GM19455 (cell line): Measurements from ENCODE around the gene LRMDA.

Experiments used
- ATAC-seq: cut with Tn5 transposase; IDR thresholded peaks from one replicate; pipeline ENCODE4 v1.9.1; 2021; ENCODE audit not compliant: unreplicated experiment

Gene LRMDA

GRCh38 chr10:76334255-76334654 is 902.8 kb downstream of the LRMDA start:
- ATAC-seq: no peak

- no peak for ATAC-seq
These were observed 905.0 kb downstream of the LRMDA start for GRCh38 chr10:76336213-76336963.

GRCh38 chr10:76337641-76338040 is 906.2 kb downstream of the LRMDA start:
- no peak for ATAC-seq

GRCh38 chr10:76338187-76338586 is 906.8 kb downstream of the LRMDA start:
- no peak for ATAC-seq

GRCh38 chr10:76341740-76342139 is 910.3 kb downstream of the LRMDA start:
- ATAC-seq: no peak

- no peak for ATAC-seq
These were observed 911.6 kb downstream of the LRMDA start for GRCh38 chr10:76342996-76343395.

- no peak for ATAC-seq
These were observed 916.4 kb downstream of the LRMDA start for GRCh38 chr10:76347832-76348231.

GRCh38 chr10:76350583-76350982 is 919.2 kb downstream of the LRMDA start:
- no peak for ATAC-seq

GRCh38 chr10:76352300-76352699 is 920.9 kb downstream of the LRMDA start:
- no peak for ATAC-seq

GRCh38 chr10:76353237-76353851 is 921.9 kb downstream of the LRMDA start:
- ATAC-seq: no peak

GRCh38 chr10:76354212-76354738 is 922.9 kb downstream of the LRMDA start:
- ATAC-seq: no peak

GRCh38 chr10:76354921-76355320 is 923.5 kb downstream of the LRMDA start:
- no peak for ATAC-seq

- ATAC-seq: no peak
These were observed 925.1 kb downstream of the LRMDA start for GRCh38 chr10:76356557-76356956.

GRCh38 chr10:76357726-76358415 is 926.4 kb downstream of the LRMDA start:
- no peak for ATAC-seq

- ATAC-seq: no peak
These were observed 927.4 kb downstream of the LRMDA start for GRCh38 chr10:76358743-76359395.

GRCh38 chr10:76375761-76376160 is 944.3 kb downstream of the LRMDA start:
- ATAC-seq: no peak

- no peak for ATAC-seq
These were observed 951.0 kb downstream of the LRMDA start for GRCh38 chr10:76382381-76382851.

GRCh38 chr10:76388321-76389023 is 957.0 kb downstream of the LRMDA start:
- no peak for ATAC-seq

- ATAC-seq: no peak
These were observed 962.7 kb downstream of the LRMDA start for GRCh38 chr10:76393875-76394706.

- ATAC-seq: no peak
These were observed 963.3 kb downstream of the LRMDA start for GRCh38 chr10:76394707-76395042.
